HL-60/S4 treated with retinoic acid at 250 ng/mL for 4 days and 3 days (cell line): ENCODE results near the gene GORASP1.

Source experiments
- in situ Hi-C: fragments of 300-500 bp; cut with MboI; formaldehyde crosslinking; loops from 2 replicates; pipeline ENCODE4 v1.7.0; 2022; ENCODE audit warnings: low sequenced_read_pairs

Gene GORASP1

GRCh38 chr3:39103791-39104552, 3.5 kb downstream of the GORASP1 start:
- in situ Hi-C loops: no loop called here

GRCh38 chr3:39103324-39103693, 4.1 kb downstream of the GORASP1 start:
- in situ Hi-C loops: no loop called here

GRCh38 chr3:39102504-39103323, 4.7 kb downstream of the GORASP1 start:
- in situ Hi-C loops: no loop called here

- in situ Hi-C loops: no loop called here
These were observed 6.3 kb downstream of the GORASP1 start for GRCh38 chr3:39101022-39101689.

GRCh38 chr3:39100500-39100886, 6.9 kb downstream of the GORASP1 start:
- in situ Hi-C loops: no loop called here

- in situ Hi-C loops: no loop called here
These were observed 7.5 kb downstream of the GORASP1 start for GRCh38 chr3:39099738-39100499.

- in situ Hi-C loops: no loop called here
These were observed 8.2 kb downstream of the GORASP1 start for GRCh38 chr3:39099242-39099641.

GRCh38 chr3:39098473-39099000, 8.9 kb downstream of the GORASP1 start:
- in situ Hi-C loops: no loop called here

- in situ Hi-C loops: no loop called here
These were observed 9.5 kb downstream of the GORASP1 start for GRCh38 chr3:39097716-39098472.

GRCh38 chr3:39096775-39097174, 10.7 kb downstream of the GORASP1 start:
- in situ Hi-C loops: no loop called here

GRCh38 chr3:39095778-39096177, 11.6 kb downstream of the GORASP1 start:
- in situ Hi-C loops: no loop called here

- in situ Hi-C loops: no loop called here
These were observed 12.4 kb downstream of the GORASP1 start for GRCh38 chr3:39094851-39095677.

- in situ Hi-C loops: no loop called here
These were observed 16.5 kb downstream of the GORASP1 start for GRCh38 chr3:39090922-39091321.

- in situ Hi-C loops: no loop called here
These were observed 18.5 kb downstream of the GORASP1 start for GRCh38 chr3:39088889-39089288.

- in situ Hi-C loops: no loop called here
These were observed 19.0 kb downstream of the GORASP1 start for GRCh38 chr3:39088456-39088855.

GRCh38 chr3:39086144-39086543, 21.3 kb downstream of the GORASP1 start:
- in situ Hi-C loops: no loop called here

- in situ Hi-C loops: no loop called here
These were observed 24.6 kb downstream of the GORASP1 start for GRCh38 chr3:39082666-39083313.

GRCh38 chr3:39080026-39080425, 27.4 kb downstream of the GORASP1 start:
- in situ Hi-C loops: no loop called here

GRCh38 chr3:39079530-39079929, 27.9 kb downstream of the GORASP1 start:
- in situ Hi-C loops: no loop called here
